Measurements from ENCODE around the gene UGT2B10. TPM values are rescaled to one million over a fixed set of nuclear protein-coding genes. Genes with fewer than 3 reads are reported as not detected.

The UGT2B10 gene
- total and polyA plus RNA-seq, 9 of the 15 experiments (the other 6 are each of a cell fraction or from before 2014, with no cell fraction given) = 0.18 TPM; not detected in 8

GRCh38 chr4:68874507-68874906 lies 58.7 kb downstream of the UGT2B10 start (continued):
- no peak for TF ChIP-seq MEF2A (IDR thresholded peaks at IDR 0.05; ENCODE audit: control insufficient read depth, low read depth, low read length)
- no peak for TF ChIP-seq PML (IDR thresholded peaks at IDR 0.05; ENCODE audit: low read length)
- TF ChIP-seq PRPF4 (IDR thresholded peaks at IDR 0.05; ENCODE audit: insufficient read depth, low read depth, low read length, poor library complexity, severe bottlenecking) = no peak
- no peak for TF ChIP-seq ZFP91 (CRISPR knock-in tag; IDR thresholded peaks at IDR 0.05)
- no peak for TF ChIP-seq HNRNPUL1 (IDR thresholded peaks at IDR 0.05; ENCODE audit: low read length)
- TF ChIP-seq NUFIP1 (IDR thresholded peaks at IDR 0.05; ENCODE audit: partially characterized antibody) = no peak
- no peak for TF ChIP-seq TCFL5 (CRISPR knock-in tag; conservative IDR thresholded peaks at IDR 0.05)
- no peak for TF ChIP-seq CHD1 (IDR thresholded peaks at IDR 0.05; ENCODE audit: low read length)
- TF ChIP-seq TAL1 (IDR thresholded peaks at IDR 0.05) = no peak
- no peak for TF ChIP-seq NFYB (IDR thresholded peaks at IDR 0.05; ENCODE audit: extremely low read depth, insufficient read length)
- TF ChIP-seq PBX2 (CRISPR knock-in tag; IDR thresholded peaks at IDR 0.05; ENCODE audit: low read depth) = no peak
- no peak for TF ChIP-seq PBX2 (tag; conservative IDR thresholded peaks at IDR 0.05; ENCODE audit: low read depth)
